Raji (cell line): ENCODE measurements around the gene STPG1.

Source experiments
- POLR2A ChIP-seq: IDR thresholded peaks from 2 replicates; pipeline ENCODE4 v1.6.1; 2011; ENCODE audit warnings: low read depth, low read length, control low read depth; ENCODE audit not compliant: insufficient read depth

STPG1 gene

GRCh38 chr1:24329331-24329730 is 84.3 kb downstream of the STPG1 start:
- no peak for TF ChIP-seq POLR2A

GRCh38 chr1:24327891-24328290 is 85.7 kb downstream of the STPG1 start:
- no peak for TF ChIP-seq POLR2A

GRCh38 chr1:24327486-24327885 is 86.1 kb downstream of the STPG1 start:
- TF ChIP-seq POLR2A: no peak

GRCh38 chr1:24325587-24326449 is 87.8 kb downstream of the STPG1 start:
- no peak for TF ChIP-seq POLR2A

- TF ChIP-seq POLR2A: no peak
Measured at GRCh38 chr1:24324903-24325302, 88.7 kb downstream of the STPG1 start.

- no peak for TF ChIP-seq POLR2A
Measured at GRCh38 chr1:24323281-24323680, 90.3 kb downstream of the STPG1 start.

- no peak for TF ChIP-seq POLR2A
Measured at GRCh38 chr1:24322470-24323177, 91.0 kb downstream of the STPG1 start.

GRCh38 chr1:24321697-24322469 is 91.7 kb downstream of the STPG1 start:
- TF ChIP-seq POLR2A: no peak

GRCh38 chr1:24321126-24321525 is 92.5 kb downstream of the STPG1 start:
- TF ChIP-seq POLR2A: no peak

- TF ChIP-seq POLR2A: no peak
Measured at GRCh38 chr1:24319962-24320361, 93.6 kb downstream of the STPG1 start.

- TF ChIP-seq POLR2A: no peak
Measured at GRCh38 chr1:24319312-24319863, 94.2 kb downstream of the STPG1 start, which contains the start of gene GRHL3. GRHL3 (plus strand) TSS chr1:24319357; CDS start chr1:24319552, 195 bp downstream.

- no peak for TF ChIP-seq POLR2A
Measured at GRCh38 chr1:24318615-24319311, 94.8 kb downstream of the STPG1 start.

- TF ChIP-seq POLR2A: no peak
Measured at GRCh38 chr1:24317956-24318614, 95.5 kb downstream of the STPG1 start.

GRCh38 chr1:24317081-24317480 is 96.5 kb downstream of the STPG1 start:
- TF ChIP-seq POLR2A: no peak
